ENCODE data around the gene BCAR3. TPM values are rescaled to one million over a fixed set of nuclear protein-coding genes. Genes with fewer than 3 reads are reported as not detected.

Gene BCAR3
- total RNA-seq, 1 donor from 2014 or later, result 11.7 TPM

DNA sequence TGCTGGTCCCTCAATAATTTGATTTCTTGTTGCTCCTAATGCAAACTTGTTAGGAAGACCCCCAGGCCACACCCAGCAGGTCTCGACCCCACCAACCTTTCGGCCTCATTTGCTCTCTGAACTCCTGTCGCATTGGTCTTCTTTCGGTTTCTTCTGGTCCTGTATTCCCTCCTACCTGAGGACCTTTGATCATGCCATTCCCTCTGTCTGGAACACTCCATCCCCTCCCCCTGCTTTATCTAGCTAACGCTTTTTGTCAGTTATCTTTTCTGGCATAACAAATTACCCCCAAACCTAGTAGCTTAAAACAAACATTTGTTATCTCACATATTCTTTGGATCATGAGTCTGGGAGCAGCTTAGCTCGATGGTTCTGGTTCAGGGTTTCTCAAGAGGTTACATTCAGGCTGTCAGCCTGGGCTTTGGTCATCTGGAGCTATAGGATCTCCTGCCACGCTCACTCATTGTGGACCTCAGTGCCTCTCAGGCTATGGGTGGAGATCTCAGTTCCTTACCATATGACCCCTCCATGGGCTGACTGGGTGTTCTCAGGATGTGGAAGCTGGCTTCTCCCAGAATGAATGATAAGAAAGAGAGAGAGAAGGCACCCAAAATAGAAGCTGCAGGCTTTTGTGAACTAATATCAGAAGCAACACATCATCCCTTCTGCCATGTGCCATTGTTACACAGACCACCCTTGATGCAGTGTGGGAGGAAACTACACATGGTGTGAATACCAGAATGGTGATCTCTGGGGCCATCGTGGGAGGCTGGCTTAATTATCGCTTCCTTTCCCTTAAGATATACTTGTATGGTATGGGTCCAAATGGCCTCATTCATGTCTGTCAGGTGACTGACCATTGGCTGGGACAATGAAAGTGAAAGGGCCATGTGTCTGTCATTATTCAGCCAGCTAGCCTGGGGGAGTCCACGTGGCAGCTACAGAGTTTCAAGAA lies 29.1 kb upstream of the BCAR3 start:
- H3K36me3 Mint-ChIP-seq, result no peaks in the 10 kb centered on the region
- H3K4me3 Mint-ChIP-seq, result no peak overlapping the region
- no peak overlapping the region for H2AFZ ChIP-seq (replicated peaks)
- H3K9ac ChIP-seq, result no peak overlapping the region
- DNase-seq (ENCODE audit: low spot score), result no peak
- no peaks in the 10 kb centered on the region for H3K79me2 ChIP-seq (ENCODE audit: low read depth)
- H3K36me3 ChIP-seq, result no peaks in the 10 kb centered on the region
- no peak overlapping the region for H3K4me3 ChIP-seq
- TF ChIP-seq EZH2 (IDR thresholded peaks at IDR 0.05), result no peak
- no peak for TF ChIP-seq EZH2phosphoT487 (IDR thresholded peaks at IDR 0.05)
- TF ChIP-seq, protein P1, sequence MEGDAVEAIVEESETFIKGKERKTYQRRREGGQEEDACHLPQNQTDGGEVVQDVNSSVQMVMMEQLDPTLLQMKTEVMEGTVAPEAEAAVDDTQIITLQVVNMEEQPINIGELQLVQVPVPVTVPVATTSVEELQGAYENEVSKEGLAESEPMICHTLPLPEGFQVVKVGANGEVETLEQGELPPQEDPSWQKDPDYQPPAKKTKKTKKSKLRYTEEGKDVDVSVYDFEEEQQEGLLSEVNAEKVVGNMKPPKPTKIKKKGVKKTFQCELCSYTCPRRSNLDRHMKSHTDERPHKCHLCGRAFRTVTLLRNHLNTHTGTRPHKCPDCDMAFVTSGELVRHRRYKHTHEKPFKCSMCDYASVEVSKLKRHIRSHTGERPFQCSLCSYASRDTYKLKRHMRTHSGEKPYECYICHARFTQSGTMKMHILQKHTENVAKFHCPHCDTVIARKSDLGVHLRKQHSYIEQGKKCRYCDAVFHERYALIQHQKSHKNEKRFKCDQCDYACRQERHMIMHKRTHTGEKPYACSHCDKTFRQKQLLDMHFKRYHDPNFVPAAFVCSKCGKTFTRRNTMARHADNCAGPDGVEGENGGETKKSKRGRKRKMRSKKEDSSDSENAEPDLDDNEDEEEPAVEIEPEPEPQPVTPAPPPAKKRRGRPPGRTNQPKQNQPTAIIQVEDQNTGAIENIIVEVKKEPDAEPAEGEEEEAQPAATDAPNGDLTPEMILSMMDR (IDR thresholded peaks at IDR 0.05), result no peak
- peaks cover 9% of the 10 kb centered on the region for H3F3A ChIP-seq (ENCODE audit: low read depth)
- peaks cover 41% of the 10 kb centered on the region for H3K4me1 Mint-ChIP-seq
- H3K27ac Mint-ChIP-seq, result no peak overlapping the region
- H4K20me1 ChIP-seq (ENCODE audit: low read depth), result no peaks in the 10 kb centered on the region
- peaks cover 4% of the 10 kb centered on the region for H3K27me3 Mint-ChIP-seq (ENCODE audit: insufficient read depth, low read depth)
- peaks cover 12% of the 10 kb centered on the region for H3K4me1 ChIP-seq
- H3K9me3 Mint-ChIP-seq, result no peaks in the 10 kb centered on the region
- H3K4me2 ChIP-seq, result no peak overlapping the region
- no peaks in the 10 kb centered on the region for H3K27me3 ChIP-seq
- H3K27ac ChIP-seq, result no peak overlapping the region
- H3K9me3 ChIP-seq (ENCODE audit: low read depth), result no peaks in the 10 kb centered on the region

DNA sequence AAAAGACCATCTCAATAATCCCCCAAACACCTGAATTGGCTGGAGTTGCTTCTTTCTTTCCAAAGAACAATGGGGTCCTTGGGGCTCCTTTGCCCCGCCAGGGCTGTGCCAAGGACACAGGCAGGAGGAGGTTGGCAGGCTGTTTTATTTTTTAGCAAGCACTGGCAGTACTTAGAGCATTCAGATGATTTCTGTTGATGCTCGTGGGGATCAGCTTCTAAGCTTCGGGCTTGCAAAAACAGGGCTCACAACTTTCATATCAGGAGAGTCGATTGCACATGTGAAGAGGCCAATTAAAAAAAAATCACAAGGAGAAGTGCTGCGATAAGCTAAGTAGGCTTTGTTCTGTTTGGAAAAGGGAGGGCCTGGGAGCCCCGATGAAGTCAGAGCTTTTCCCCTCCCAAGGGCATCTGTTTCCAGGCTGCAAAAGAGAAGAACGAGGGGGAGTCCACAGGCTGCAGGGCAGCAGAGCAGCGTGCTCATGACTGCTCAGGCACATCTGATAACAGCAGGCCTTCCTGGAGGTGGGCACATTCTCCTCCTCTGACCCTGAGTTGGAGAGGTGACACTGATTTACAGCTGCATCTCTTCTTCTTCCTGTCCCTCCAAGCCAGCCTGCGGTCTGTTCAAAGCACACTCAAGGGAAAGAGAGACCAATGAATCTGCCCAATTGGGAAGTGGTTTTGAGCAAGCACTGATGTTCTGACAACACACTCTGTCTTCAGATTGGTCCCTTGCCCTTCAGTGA lies 27.3 kb upstream of the BCAR3 start:
- no peak overlapping the region for H3K4me2 ChIP-seq
- TF ChIP-seq EZH2phosphoT487 (IDR thresholded peaks at IDR 0.05) (no peak), EZH2 (IDR thresholded peaks at IDR 0.05) (no peak)
- TF ChIP-seq, protein P1 (IDR thresholded peaks at IDR 0.05), result no peak
- H3K36me3 Mint-ChIP-seq, result no peaks in the 10 kb centered on the region
- H3K27me3 ChIP-seq, result no peaks in the 10 kb centered on the region
- peaks cover 12% of the 10 kb centered on the region for H3K4me1 ChIP-seq
- peaks cover 34% of the 10 kb centered on the region for H3K4me1 Mint-ChIP-seq
- DNase-seq (ENCODE audit: low spot score), result no peak
- no peak overlapping the region for H3K4me3 Mint-ChIP-seq
- no peaks in the 10 kb centered on the region for H3K9me3 ChIP-seq (ENCODE audit: low read depth)
- no peak overlapping the region for H3K27ac ChIP-seq
- peaks cover 4% of the 10 kb centered on the region for H3K27me3 Mint-ChIP-seq (ENCODE audit: insufficient read depth, low read depth)
- H3K9ac ChIP-seq, result no peak overlapping the region
- H3K27ac Mint-ChIP-seq, result peak overlapping the region; percentile 20
- no peaks in the 10 kb centered on the region for H3K79me2 ChIP-seq (ENCODE audit: low read depth)
- peaks cover 9% of the 10 kb centered on the region for H3F3A ChIP-seq (ENCODE audit: low read depth)
- H2AFZ ChIP-seq (replicated peaks), result no peak overlapping the region
- no peak overlapping the region for H3K4me3 ChIP-seq
- H4K20me1 ChIP-seq (ENCODE audit: low read depth), result no peaks in the 10 kb centered on the region
- no peaks in the 10 kb centered on the region for H3K9me3 Mint-ChIP-seq
- H3K36me3 ChIP-seq, result no peaks in the 10 kb centered on the region

DNA sequence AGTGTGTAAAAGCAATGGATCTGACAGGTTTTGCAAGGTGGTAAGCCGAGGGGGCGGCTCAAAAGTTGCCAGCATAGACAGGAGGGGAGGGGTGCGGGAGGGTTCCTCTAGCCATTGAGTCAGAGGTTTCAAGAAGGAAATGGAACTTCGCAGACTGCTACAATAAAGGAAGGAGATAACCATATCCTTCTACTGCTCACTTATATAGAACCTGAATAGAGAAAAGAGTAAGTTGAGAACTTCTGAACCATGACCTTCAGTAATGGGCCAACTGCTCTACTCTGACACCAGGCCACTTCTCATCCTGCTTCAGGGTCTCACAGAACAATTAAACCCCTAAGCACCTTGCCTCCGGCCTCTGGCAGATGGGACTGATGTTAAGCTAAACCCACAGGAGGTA lies 26.3 kb upstream of the BCAR3 start:
- Histone ChIP-seq H4K20me1 (ENCODE audit: low read depth) (no peaks in the 10 kb centered on the region), H3F3A (ENCODE audit: low read depth) (peaks cover 9% of the 10 kb centered on the region), H3K9ac (no peak overlapping the region), H3K4me1 (peaks cover 12% of the 10 kb centered on the region), H3K4me2 (no peak overlapping the region), H3K36me3 (no peaks in the 10 kb centered on the region), H3K9me3 (ENCODE audit: low read depth) (no peaks in the 10 kb centered on the region), H3K27me3 (no peaks in the 10 kb centered on the region), H3K27ac (no peak overlapping the region), H3K79me2 (ENCODE audit: low read depth) (no peaks in the 10 kb centered on the region), H2AFZ (replicated peaks) (no peak overlapping the region), H3K4me3 (no peak overlapping the region)
- H3K27me3 Mint-ChIP-seq (ENCODE audit: insufficient read depth, low read depth), result peaks cover 4% of the 10 kb centered on the region
- no peaks in the 10 kb centered on the region for H3K9me3 Mint-ChIP-seq
- H3K27ac Mint-ChIP-seq, result peak overlapping the region; percentile 69
- TF ChIP-seq EZH2 (IDR thresholded peaks at IDR 0.05), result no peak
- TF ChIP-seq, protein P1 (IDR thresholded peaks at IDR 0.05), result no peak
- no peak for TF ChIP-seq EZH2phosphoT487 (IDR thresholded peaks at IDR 0.05)
- H3K36me3 Mint-ChIP-seq, result no peaks in the 10 kb centered on the region
- no peak for DNase-seq (ENCODE audit: low spot score)
- H3K4me3 Mint-ChIP-seq, result no peak overlapping the region
- peaks cover 30% of the 10 kb centered on the region for H3K4me1 Mint-ChIP-seq
